Testis (tissue), 3 donors: ENCODE results near the gene SIPA1L2. TPM values are rescaled to one million over a fixed set of nuclear protein-coding genes. Genes with fewer than 3 reads are reported as not detected.

ENCODE experiments used
- DNase-seq: peaks from one replicate; pipeline ENCODE4 v3.0.0-alpha.2; 2019
- H3K27ac ChIP-seq, 2 donors: fragments of 200-600 bp; sonication (generic); one replicate each; pipeline ENCODE4 v1.5.1; 2019
- H3K27me3 ChIP-seq: fragments of 200-600 bp; sonication (generic); one replicate; pipeline ENCODE4 v1.5.1; 2019
- H3K36me3 ChIP-seq: fragments of 200-600 bp; sonication (generic); one replicate; pipeline ENCODE4 v1.5.1; 2017; ENCODE audit warnings: low read depth; ENCODE audit errors: missing control alignments
- H3K4me1 ChIP-seq: fragments of 200-600 bp; sonication (generic); one replicate; pipeline ENCODE4 v1.5.1; 2019
- H3K4me3 ChIP-seq, 2 donors: fragments of 200-600 bp; sonication (generic); one replicate each; pipeline ENCODE4 v1.5.1; 2017 to 2019
- H3K9me3 ChIP-seq: fragments of 200-600 bp; sonication (generic); one replicate; pipeline ENCODE4 v1.5.1; 2017
- POLR2A ChIP-seq: fragments of 450-650 bp; IDR thresholded peaks from one replicate; pipeline ENCODE4 v1.6.1; 2017; ENCODE audit warnings: antibody characterized with exemption, mild to moderate bottlenecking, moderate library complexity
- WGBS, 2 donors: methylation state at CpG; one replicate each; pipeline ENCODE4 v1.1.5; 2018; 5-methylcytosine and 5-hydroxymethylcytosine counted together
- intact Hi-C: fragments of 100-400 bp; cut with DNase I; formaldehyde crosslinking; loops from one replicate; pipeline ENCODE4 v1.15.1; 2023; ENCODE audit warnings: low total_unique reads
- polyA plus RNA-seq: library from polyadenylated mRNA; stranded (reverse); fragments of 350-450 nt; fragmentation: Illumina TruSeq; extraction: RNeasy Lipid Tissue Mini Kit (QIAGEN cat#74804); gene quantifications from one replicate; pipeline ENCODE4 v1.2.3, GENCODE V29; 2014; ENCODE audit warnings: low read depth, low replicate concordance; ENCODE audit not compliant: insufficient read depth
- total RNA-seq, 2 donors: library from RNA; depleted of rRNA; stranded (reverse); fragments of >200 nt; gene quantifications; one replicate each; pipeline ENCODE4 v1.2.3, GENCODE V29; 2016
- TF ChIP-seq, protein P1 (sequence below), 3 experiments: fragments of 450-650 bp in 2 of 3; fragments of 200-600 bp in 1 of 3; sonication (generic) in 1 of 3; IDR thresholded peaks; one replicate each; pipeline ENCODE4 v1.5.1; 2016 to 2019; ENCODE audit warnings: antibody characterized with exemption in 3 of 3, mild to moderate bottlenecking in 2 of 3, moderate library complexity in 1 of 3

SIPA1L2 gene
- total and polyA plus RNA-seq, 3 donors from 2014 or later: 19.5 to 43.4 (median 36.1) TPM

- H3K36me3 ChIP-seq: no peaks in the 10 kb centered on the region
- no peak overlapping the region for H3K4me3 ChIP-seq
- 87 to 88% methylated on average over 2 of the region's 2 CpGs for WGBS, 2 donors
- H3K9me3 ChIP-seq: no peaks in the 10 kb centered on the region
- H3K4me1 ChIP-seq: peaks cover 4% of the 10 kb centered on the region
- no peak for DNase-seq
- intact Hi-C loops: no loop called here
- TF ChIP-seq, protein P1, sequence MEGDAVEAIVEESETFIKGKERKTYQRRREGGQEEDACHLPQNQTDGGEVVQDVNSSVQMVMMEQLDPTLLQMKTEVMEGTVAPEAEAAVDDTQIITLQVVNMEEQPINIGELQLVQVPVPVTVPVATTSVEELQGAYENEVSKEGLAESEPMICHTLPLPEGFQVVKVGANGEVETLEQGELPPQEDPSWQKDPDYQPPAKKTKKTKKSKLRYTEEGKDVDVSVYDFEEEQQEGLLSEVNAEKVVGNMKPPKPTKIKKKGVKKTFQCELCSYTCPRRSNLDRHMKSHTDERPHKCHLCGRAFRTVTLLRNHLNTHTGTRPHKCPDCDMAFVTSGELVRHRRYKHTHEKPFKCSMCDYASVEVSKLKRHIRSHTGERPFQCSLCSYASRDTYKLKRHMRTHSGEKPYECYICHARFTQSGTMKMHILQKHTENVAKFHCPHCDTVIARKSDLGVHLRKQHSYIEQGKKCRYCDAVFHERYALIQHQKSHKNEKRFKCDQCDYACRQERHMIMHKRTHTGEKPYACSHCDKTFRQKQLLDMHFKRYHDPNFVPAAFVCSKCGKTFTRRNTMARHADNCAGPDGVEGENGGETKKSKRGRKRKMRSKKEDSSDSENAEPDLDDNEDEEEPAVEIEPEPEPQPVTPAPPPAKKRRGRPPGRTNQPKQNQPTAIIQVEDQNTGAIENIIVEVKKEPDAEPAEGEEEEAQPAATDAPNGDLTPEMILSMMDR (IDR thresholded peaks at IDR 0.05): no peak
- TF ChIP-seq POLR2A: no peak
- H3K27me3 ChIP-seq: no peaks in the 10 kb centered on the region
- H3K27ac ChIP-seq: no peak overlapping the region
Observed at GRCh38 chr1:232626452-232626851, 3.5 kb downstream of the SIPA1L2 start.

- H3K4me3 ChIP-seq: no peak overlapping the region
- intact Hi-C loops: no loop called here
- no peaks in the 10 kb centered on the region for H3K27me3 ChIP-seq
- no peaks in the 10 kb centered on the region for H3K9me3 ChIP-seq
- WGBS, 2 donors: 96% methylated on average over 11 of the region's 11 CpGs
- H3K4me1 ChIP-seq: peaks cover 5% of the 10 kb centered on the region
- DNase-seq: no peak
- no peaks in the 10 kb centered on the region for H3K36me3 ChIP-seq
- no peak overlapping the region for H3K27ac ChIP-seq
- TF ChIP-seq, protein P1 (IDR thresholded peaks at IDR 0.05): no peak
- TF ChIP-seq POLR2A: no peak
Observed at GRCh38 chr1:232625319-232625868, 4.5 kb downstream of the SIPA1L2 start.

- Histone ChIP-seq H3K4me3 (no peak overlapping the region), H3K4me1 (peaks cover 8% of the 10 kb centered on the region), H3K36me3 (no peaks in the 10 kb centered on the region), H3K27ac (no peak overlapping the region), H3K9me3 (no peaks in the 10 kb centered on the region), H3K27me3 (no peaks in the 10 kb centered on the region)
- TF ChIP-seq, protein P1 (IDR thresholded peaks at IDR 0.05): no peak
- TF ChIP-seq POLR2A: no peak
- no peak for DNase-seq
- intact Hi-C loops: no loop called here
- WGBS, 2 donors: 75 to 76% methylated on average over 7 of the region's 7 CpGs
Observed at GRCh38 chr1:232624546-232625281, 5.2 kb downstream of the SIPA1L2 start.

- WGBS, 2 donors: 72 to 82% methylated on average over 7 to 8 of the region's 8 CpGs
- no peak overlapping the region for H3K27ac ChIP-seq
- H3K4me3 ChIP-seq: no peak overlapping the region
- H3K9me3 ChIP-seq: no peaks in the 10 kb centered on the region
- no peak for TF ChIP-seq POLR2A
- TF ChIP-seq, protein P1 (IDR thresholded peaks at IDR 0.05): no peak
- intact Hi-C loops: no loop called here
- H3K36me3 ChIP-seq: no peaks in the 10 kb centered on the region
- peaks cover 8% of the 10 kb centered on the region for H3K4me1 ChIP-seq
- no peak for DNase-seq
- no peaks in the 10 kb centered on the region for H3K27me3 ChIP-seq
Observed at GRCh38 chr1:232622981-232623380, 7.0 kb downstream of the SIPA1L2 start.

DNA sequence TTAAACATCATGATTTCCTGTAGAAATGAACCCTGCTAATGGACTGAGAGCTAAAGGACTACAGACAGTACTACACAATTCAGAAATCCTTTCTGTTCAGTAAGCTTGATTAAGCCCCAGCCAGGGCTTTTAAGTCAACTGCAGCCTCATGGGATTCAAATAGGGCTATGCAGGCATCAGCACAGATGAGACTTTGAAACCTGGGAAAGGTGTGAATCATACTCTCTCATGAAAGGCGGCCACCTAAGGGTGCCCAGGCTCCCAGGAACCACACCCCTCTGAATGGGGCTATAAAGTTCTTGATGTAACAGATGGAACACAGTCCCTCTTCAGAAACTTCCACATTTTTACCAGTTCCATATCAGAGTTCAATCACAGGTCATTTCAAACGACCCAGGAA, 7.6 kb downstream of the SIPA1L2 start:
- intact Hi-C loops: no loop called here
- H3K9me3 ChIP-seq: no peaks in the 10 kb centered on the region
- no peak for DNase-seq
- H3K36me3 ChIP-seq: no peaks in the 10 kb centered on the region
- 63 to 72% methylated on average over 2 of the region's 2 CpGs for WGBS, 2 donors
- H3K27me3 ChIP-seq: no peaks in the 10 kb centered on the region
- H3K4me1 ChIP-seq: peaks cover 8% of the 10 kb centered on the region
- TF ChIP-seq, protein P1 (IDR thresholded peaks at IDR 0.05): no peak
- TF ChIP-seq POLR2A: no peak
- no peak overlapping the region for H3K4me3 ChIP-seq
- no peak overlapping the region for H3K27ac ChIP-seq
